GM19397 (cell line): Measurements from ENCODE around the gene RAC3.

Experiments used
- ATAC-seq: cut with Tn5 transposase; IDR thresholded peaks from one replicate; pipeline ENCODE4 v1.9.1; 2021; ENCODE audit warnings: mild to moderate bottlenecking, moderate library complexity; ENCODE audit not compliant: unreplicated experiment

Gene RAC3

GRCh38 chr17:82031303-82031884 is at the start of gene RAC3:
Gene RAC3, plus strand, starts transcription at chr17:82031678. Its CDS starts 84 bp downstream, at chr17:82031762.
- no peak for ATAC-seq

GRCh38 chr17:81983011-81983638 is 48.4 kb upstream of the RAC3 start:
- no peak for ATAC-seq

GRCh38 chr17:81983639-81984373 is 47.7 kb upstream of the RAC3 start:
- no peak for ATAC-seq

- ATAC-seq = no peak
Observed at GRCh38 chr17:81984773-81985410, 46.6 kb upstream of the RAC3 start.

GRCh38 chr17:81986606-81987005 is 44.9 kb upstream of the RAC3 start:
- ATAC-seq = no peak

GRCh38 chr17:81987161-81987770 is 44.2 kb upstream of the RAC3 start:
- no peak for ATAC-seq

GRCh38 chr17:81990836-81991683 is 40.4 kb upstream of the RAC3 start:
- ATAC-seq = no peak

GRCh38 chr17:81991684-81992305 is 39.7 kb upstream of the RAC3 start:
- ATAC-seq = no peak

GRCh38 chr17:81992306-81993102 is 39.0 kb upstream of the RAC3 start:
- no peak for ATAC-seq

GRCh38 chr17:81993729-81994592 is 37.5 kb upstream of the RAC3 start:
- no peak for ATAC-seq

GRCh38 chr17:81994593-81995462 is 36.6 kb upstream of the RAC3 start:
- no peak for ATAC-seq

- ATAC-seq = no peak
Observed at GRCh38 chr17:81995463-81996231, 35.8 kb upstream of the RAC3 start.

GRCh38 chr17:81996232-81996756 is 35.2 kb upstream of the RAC3 start:
- no peak for ATAC-seq

- ATAC-seq = no peak
Observed at GRCh38 chr17:81996757-81997441, 34.6 kb upstream of the RAC3 start.

- ATAC-seq = no peak
Observed at GRCh38 chr17:81998212-81998611, 33.3 kb upstream of the RAC3 start.
